Stimulated activated naive CD8-positive, alpha-beta T cell treated with anti-CD3 and anti-CD28 coated beads, Interleukin-15, Interleukin-2, amounts not matched to agents 100 ng/mL and 50 ng/mL, for 24 hours (primary cell): Measurements from ENCODE around the gene ZNF600.
"Not testable (repeated sequence)": the region's sequence is repeated elsewhere in the genome, so short reads cannot be mapped to it uniquely, and the experiment has no call there.

Experiments
- H3K27ac Mint-ChIP-seq: one replicate; pipeline ENCODE4 v1.8.0; 2021; ENCODE audit warnings: mild to moderate bottlenecking, mixed read lengths
- H3K27me3 Mint-ChIP-seq: one replicate; pipeline ENCODE4 v1.8.0; 2021; ENCODE audit warnings: mixed read lengths
- H3K36me3 Mint-ChIP-seq: one replicate; pipeline ENCODE4 v1.8.0; 2021; ENCODE audit warnings: low read depth, mixed read lengths
- H3K4me1 Mint-ChIP-seq: one replicate; pipeline ENCODE4 v1.8.0; 2021; ENCODE audit warnings: low read depth, mixed read lengths
- H3K4me3 Mint-ChIP-seq: one replicate; pipeline ENCODE4 v1.8.0; 2021; ENCODE audit warnings: mild to moderate bottlenecking, mixed read lengths
- H3K9me3 Mint-ChIP-seq: one replicate; pipeline ENCODE4 v1.8.0; 2021; ENCODE audit warnings: mixed read lengths

Gene ZNF600

GRCh38 chr19:52778811-52779210 is 7.8 kb downstream of the ZNF600 start:
- Mint-ChIP-seq H3K4me1 (peaks cover 26% of the 10 kb centered on the region), H3K27ac (peak overlapping the region; percentile 40), H3K4me3 (no peak overlapping the region), H3K9me3 (peaks cover 18% of the 10 kb centered on the region), H3K27me3 (no peaks in the 10 kb centered on the region), H3K36me3 (peaks cover 70% of the 10 kb centered on the region)

GRCh38 chr19:52756447-52756846 is 30.1 kb downstream of the ZNF600 start:
- H3K9me3 Mint-ChIP-seq: peaks cover 32% of the 10 kb centered on the region
- not testable (repeated sequence) for H3K27ac Mint-ChIP-seq
- peaks cover 20% of the 10 kb centered on the region for H3K36me3 Mint-ChIP-seq

GRCh38 chr19:52749780-52750179 is 36.8 kb downstream of the ZNF600 start:
- H3K27ac Mint-ChIP-seq: no peak overlapping the region
- peaks cover 4% of the 10 kb centered on the region for H3K36me3 Mint-ChIP-seq

More at GRCh38 chr19:52756447-52756846, 30.1 kb downstream of the ZNF600 start:
- not testable (repeated sequence) for H3K27me3 Mint-ChIP-seq, H3K4me1 Mint-ChIP-seq, H3K4me3 Mint-ChIP-seq

GRCh38 chr19:52748336-52748950 is 38.1 kb downstream of the ZNF600 start:
- no peaks in the 10 kb centered on the region for H3K4me1 Mint-ChIP-seq
- no peaks in the 10 kb centered on the region for H3K36me3 Mint-ChIP-seq
- H3K27ac Mint-ChIP-seq: no peak overlapping the region
- H3K4me3 Mint-ChIP-seq: no peak overlapping the region
- H3K27me3 Mint-ChIP-seq: no peaks in the 10 kb centered on the region
- no peaks in the 10 kb centered on the region for H3K9me3 Mint-ChIP-seq

More at GRCh38 chr19:52749780-52750179, 36.8 kb downstream of the ZNF600 start:
- Mint-ChIP-seq H3K27me3 (no peaks in the 10 kb centered on the region), H3K9me3 (peaks cover 5% of the 10 kb centered on the region), H3K4me1 (no peaks in the 10 kb centered on the region), H3K4me3 (no peak overlapping the region)

- H3K27me3 Mint-ChIP-seq, H3K36me3 Mint-ChIP-seq, H3K9me3 Mint-ChIP-seq, H3K27ac Mint-ChIP-seq, H3K4me3 Mint-ChIP-seq: not testable (repeated sequence)
- H3K4me1 Mint-ChIP-seq: peaks cover 14% of the 10 kb centered on the region
These were observed 40.7 kb downstream of the ZNF600 start for GRCh38 chr19:52745919-52746318.

GRCh38 chr19:52743091-52743490 is 43.5 kb downstream of the ZNF600 start:
- H3K36me3 Mint-ChIP-seq: peaks cover under 1% of the 10 kb centered on the region
- no peaks in the 10 kb centered on the region for H3K9me3 Mint-ChIP-seq
- no peaks in the 10 kb centered on the region for H3K27me3 Mint-ChIP-seq
- H3K4me1 Mint-ChIP-seq: peaks cover 14% of the 10 kb centered on the region
- no peak overlapping the region for H3K4me3 Mint-ChIP-seq
- no peak overlapping the region for H3K27ac Mint-ChIP-seq

- Mint-ChIP-seq H3K27ac (no peak overlapping the region), H3K36me3 (peaks cover 3% of the 10 kb centered on the region), H3K4me1 (peaks cover 14% of the 10 kb centered on the region), H3K4me3 (no peak overlapping the region), H3K9me3 (no peaks in the 10 kb centered on the region), H3K27me3 (no peaks in the 10 kb centered on the region)
These were observed 44.1 kb downstream of the ZNF600 start for GRCh38 chr19:52742516-52742915.

GRCh38 chr19:52741951-52742485 is 44.6 kb downstream of the ZNF600 start:
- H3K4me1 Mint-ChIP-seq: peaks cover 14% of the 10 kb centered on the region
- no peak overlapping the region for H3K4me3 Mint-ChIP-seq
- no peaks in the 10 kb centered on the region for H3K9me3 Mint-ChIP-seq
- no peak overlapping the region for H3K27ac Mint-ChIP-seq
- H3K36me3 Mint-ChIP-seq: peaks cover 3% of the 10 kb centered on the region
- H3K27me3 Mint-ChIP-seq: no peaks in the 10 kb centered on the region

GRCh38 chr19:52741371-52741770 is 45.2 kb downstream of the ZNF600 start:
- H3K27ac Mint-ChIP-seq, H3K4me3 Mint-ChIP-seq, H3K27me3 Mint-ChIP-seq, H3K9me3 Mint-ChIP-seq, H3K36me3 Mint-ChIP-seq: not testable (repeated sequence)
- H3K4me1 Mint-ChIP-seq: peaks cover 14% of the 10 kb centered on the region

GRCh38 chr19:52739576-52739975 is 47.0 kb downstream of the ZNF600 start:
- H3K4me3 Mint-ChIP-seq: no peak overlapping the region
- no peaks in the 10 kb centered on the region for H3K27me3 Mint-ChIP-seq
- peaks cover 3% of the 10 kb centered on the region for H3K36me3 Mint-ChIP-seq
- no peaks in the 10 kb centered on the region for H3K9me3 Mint-ChIP-seq
- H3K27ac Mint-ChIP-seq: no peak overlapping the region
- peaks cover 24% of the 10 kb centered on the region for H3K4me1 Mint-ChIP-seq

- Mint-ChIP-seq H3K36me3 (peaks cover 16% of the 10 kb centered on the region), H3K4me3 (peak overlapping the region; percentile 86), H3K27me3 (no peaks in the 10 kb centered on the region), H3K27ac (peak overlapping the region; percentile 86), H3K9me3 (no peaks in the 10 kb centered on the region), H3K4me1 (peaks cover 27% of the 10 kb centered on the region)
These were observed 50.9 kb downstream of the ZNF600 start for GRCh38 chr19:52735734-52736133.

- Mint-ChIP-seq H3K27me3 (no peaks in the 10 kb centered on the region), H3K36me3 (peaks cover 19% of the 10 kb centered on the region), H3K4me1 (peaks cover 27% of the 10 kb centered on the region), H3K9me3 (no peaks in the 10 kb centered on the region), H3K27ac (peak within 1 kb of the TSS; percentile 86), H3K4me3 (peak within 1 kb of the TSS; percentile 86)
These were observed 51.5 kb downstream of the ZNF600 start, which contains the start of gene ZNF611 for GRCh38 chr19:52734893-52735661. TSS of gene ZNF611 (minus strand) at chr19:52735044. CDS start at chr19:52715894, 19,150 bp downstream.

GRCh38 chr19:52734331-52734892 is 52.2 kb downstream of the ZNF600 start:
- H3K4me3 Mint-ChIP-seq: peak overlapping the region; percentile 86
- H3K27ac Mint-ChIP-seq: peak overlapping the region; percentile 86
- peaks cover 25% of the 10 kb centered on the region for H3K36me3 Mint-ChIP-seq
- peaks cover 31% of the 10 kb centered on the region for H3K4me1 Mint-ChIP-seq
- H3K27me3 Mint-ChIP-seq: no peaks in the 10 kb centered on the region
- no peaks in the 10 kb centered on the region for H3K9me3 Mint-ChIP-seq

- H3K27ac Mint-ChIP-seq, H3K9me3 Mint-ChIP-seq, H3K27me3 Mint-ChIP-seq, H3K4me3 Mint-ChIP-seq, H3K4me1 Mint-ChIP-seq: not testable (repeated sequence)
- H3K36me3 Mint-ChIP-seq: peaks cover 80% of the 10 kb centered on the region
These were observed 60.5 kb downstream of the ZNF600 start for GRCh38 chr19:52726051-52726450.

- Mint-ChIP-seq H3K9me3 (peaks cover 9% of the 10 kb centered on the region), H3K4me3 (no peak overlapping the region), H3K27ac (no peak overlapping the region), H3K4me1 (peaks cover 4% of the 10 kb centered on the region), H3K27me3 (no peaks in the 10 kb centered on the region), H3K36me3 (peaks cover 81% of the 10 kb centered on the region)
These were observed 61.0 kb downstream of the ZNF600 start for GRCh38 chr19:52725528-52725961.
